Cardiac muscle cell (in vitro differentiated cells and primary cell): ENCODE results near the gene CNN2. TPM values are rescaled to one million over a fixed set of nuclear protein-coding genes. Genes with fewer than 3 reads are reported as not detected.
A peak's percentile ranks its signal among the peaks of the same experiment; 100 is the strongest.

Source experiments
- DNase-seq, 2 donors: peaks; one replicate each; pipeline versions ENCODE4 v3.0.0 to v3.0.0-alpha.2; 2010 to 2017; ENCODE audit warnings: low read depth in 1 of 2, low spot score in 1 of 2
- H3K27ac ChIP-seq: fragments of 200-600 bp; sonication (generic); 2 replicates; pipeline ENCODE4 v1.5.1; 2016
- H3K27me3 ChIP-seq: fragments of 200-600 bp; sonication (generic); 2 replicates; pipeline ENCODE4 v1.6.0; 2016; ENCODE audit warnings: control low read depth
- H3K36me3 ChIP-seq: fragments of 200-600 bp; sonication (generic); 2 replicates; pipeline ENCODE4 v1.5.1; 2016; ENCODE audit warnings: control low read depth
- H3K4me1 ChIP-seq: fragments of 200-600 bp; sonication (generic); 2 replicates; pipeline ENCODE4 v1.8.1; 2017; ENCODE audit warnings: low read depth, mild to moderate bottlenecking, mixed run types
- H3K4me3 ChIP-seq: fragments of 200-600 bp; sonication (generic); 2 replicates; pipeline ENCODE4 v1.5.1; 2016; ENCODE audit warnings: mild to moderate bottlenecking
- H3K9me3 ChIP-seq: fragments of 200-600 bp; sonication (generic); 2 replicates; pipeline ENCODE4 v1.5.1; 2017; ENCODE audit warnings: low read depth, mild to moderate bottlenecking, control low read depth
- CTCF ChIP-seq: IDR thresholded peaks from 2 replicates; pipeline ENCODE4 v1.5.1; 2012; ENCODE audit warnings: low read depth, mild to moderate bottlenecking, low read length
- polyA plus RNA-seq: library from polyadenylated mRNA; unstranded; fragments of >200 nt; fragmentation: Nextera tagmentation; extraction: Ambion mirVana; gene quantifications from 2 replicates; pipeline ENCODE4 v1.2.1, GENCODE V29; 2016
- total RNA-seq: library from RNA; depleted of rRNA; stranded (reverse); fragments of >200 nt; gene quantifications from 2 replicates; pipeline ENCODE4 v1.2.3, GENCODE V29; 2016

Gene CNN2
- total and polyA plus RNA-seq, 2 experiments from 2014 or later = 158 to 185 TPM

GRCh38 chr19:1081301-1082164 lies 55.1 kb downstream of the CNN2 start:
- Histone ChIP-seq H3K27me3 (no peaks in the 10 kb centered on the region), H3K36me3 (peaks cover under 1% of the 10 kb centered on the region), H3K4me1 (no peaks in the 10 kb centered on the region), H3K27ac (peak overlapping the region; percentile 43), H3K4me3 (no peak overlapping the region), H3K9me3 (no peaks in the 10 kb centered on the region)
- no peak for TF ChIP-seq CTCF
- DNase-seq = no peak

GRCh38 chr19:1082165-1082927 lies 55.9 kb downstream of the CNN2 start:
- H3K36me3 ChIP-seq = peaks cover 5% of the 10 kb centered on the region
- H3K27ac ChIP-seq = no peak overlapping the region

GRCh38 chr19:1082928-1083816 lies 56.8 kb downstream of the CNN2 start:
- DNase-seq = no peak
- no peaks in the 10 kb centered on the region for H3K27me3 ChIP-seq
- no peaks in the 10 kb centered on the region for H3K9me3 ChIP-seq
- TF ChIP-seq CTCF = no peak
- no peak overlapping the region for H3K27ac ChIP-seq
- peak overlapping the region; percentile 13 for H3K4me3 ChIP-seq
- H3K36me3 ChIP-seq = peaks cover 5% of the 10 kb centered on the region
- H3K4me1 ChIP-seq = no peaks in the 10 kb centered on the region

More at GRCh38 chr19:1082165-1082927, 55.9 kb downstream of the CNN2 start:
- Histone ChIP-seq H3K27me3 (no peaks in the 10 kb centered on the region), H3K4me3 (peak overlapping the region; percentile 13), H3K4me1 (no peaks in the 10 kb centered on the region), H3K9me3 (no peaks in the 10 kb centered on the region)
- DNase-seq = peak in 1 of 2 donors; percentile 91
- TF ChIP-seq CTCF = no peak

GRCh38 chr19:1084024-1084868 lies 57.8 kb downstream of the CNN2 start:
- H3K27me3 ChIP-seq = no peaks in the 10 kb centered on the region
- TF ChIP-seq CTCF = no peak
- peaks cover 10% of the 10 kb centered on the region for H3K36me3 ChIP-seq
- no peaks in the 10 kb centered on the region for H3K9me3 ChIP-seq
- H3K4me1 ChIP-seq = no peaks in the 10 kb centered on the region
- no peak overlapping the region for H3K4me3 ChIP-seq
- DNase-seq = no peak
- no peak overlapping the region for H3K27ac ChIP-seq
